Mesenchymal stem cell (in vitro differentiated cells and primary cell): ENCODE results near the gene EXOC4.

ENCODE experiments used
- DNase-seq: peaks from one replicate; pipeline ENCODE4 v3.0.0-alpha.2; 2013
- H2AFZ ChIP-seq: one replicate; pipeline ENCODE4 v1.6.1; 2013; ENCODE audit warnings: low read depth, mild to moderate bottlenecking, control low read depth, inconsistent platforms, low read length, moderate library complexity
- H2AK5ac ChIP-seq: 2 replicates; pipeline ENCODE4 v1.6.1; 2013; ENCODE audit warnings: low read length, moderate library complexity, mild to moderate bottlenecking, inconsistent platforms; ENCODE audit not compliant: severe bottlenecking
- H2BK120ac ChIP-seq: one replicate; pipeline ENCODE4 v1.6.1; 2013; ENCODE audit warnings: low read depth, mild to moderate bottlenecking, inconsistent platforms, low read length, moderate library complexity
- H2BK12ac ChIP-seq, 2 experiments: one replicate each; pipeline ENCODE4 v1.6.1; 2013; ENCODE audit warnings: inconsistent platforms in 2 of 2, low read length in 2 of 2, mild to moderate bottlenecking in 2 of 2, moderate library complexity in 2 of 2, control low read depth in 1 of 2
- H2BK15ac ChIP-seq: one replicate; pipeline ENCODE4 v1.6.1; 2013; ENCODE audit warnings: mild to moderate bottlenecking, low read depth, inconsistent platforms; ENCODE audit not compliant: poor library complexity, severe bottlenecking
- H2BK5ac ChIP-seq: 2 replicates; pipeline ENCODE4 v1.6.1; 2013; ENCODE audit warnings: low read depth, mild to moderate bottlenecking, low read length, control low read depth, inconsistent platforms; ENCODE audit not compliant: poor library complexity, severe bottlenecking
- H3K14ac ChIP-seq, 2 experiments: one replicate each; pipeline ENCODE4 v1.6.1; 2013; ENCODE audit warnings: inconsistent platforms in 2 of 2, low read length in 2 of 2, control low read depth in 1 of 2, mild to moderate bottlenecking in 1 of 2, moderate library complexity in 1 of 2
- H3K18ac ChIP-seq, 2 experiments: one replicate each; pipeline ENCODE4 v1.6.1; 2013; ENCODE audit warnings: inconsistent platforms in 2 of 2, low read length in 2 of 2, control low read depth in 1 of 2, low read depth in 1 of 2, mild to moderate bottlenecking in 1 of 2
- H3K23ac ChIP-seq, 2 experiments: one replicate each; pipeline ENCODE4 v1.6.1; 2013; ENCODE audit warnings: inconsistent platforms in 2 of 2, low read length in 2 of 2, mild to moderate bottlenecking in 2 of 2, moderate library complexity in 2 of 2, control low read depth in 1 of 2
- H3K27ac ChIP-seq: 2 replicates; pipeline ENCODE4 v1.5.1; 2013; ENCODE audit warnings: mild to moderate bottlenecking, moderate library complexity, low read length, control low read depth, inconsistent platforms; ENCODE audit not compliant: poor library complexity, severe bottlenecking
- H3K27me3 ChIP-seq, 2 experiments: 2 replicates each; pipeline versions ENCODE4 v1.6.1 to v1.7.0; 2013; ENCODE audit warnings: low read length in 2 of 2, mild to moderate bottlenecking in 2 of 2, moderate library complexity in 2 of 2, control low read depth in 1 of 2, inconsistent platforms in 1 of 2; ENCODE audit not compliant: control insufficient read depth in 1 of 2, insufficient read depth in 1 of 2
- H3K36me3 ChIP-seq, 2 experiments: 2 replicates each; pipeline versions ENCODE4 v1.6.1 to v1.7.0; 2013; ENCODE audit warnings: low read length in 2 of 2, control low read depth in 1 of 2, inconsistent platforms in 1 of 2, low read depth in 1 of 2, mild to moderate bottlenecking in 1 of 2; ENCODE audit not compliant: insufficient read depth in 2 of 2, control insufficient read depth in 1 of 2
- H3K4ac ChIP-seq, 2 experiments: one replicate each; pipeline ENCODE4 v1.6.1; 2013; ENCODE audit warnings: inconsistent platforms in 2 of 2, low read length in 2 of 2, mild to moderate bottlenecking in 2 of 2, moderate library complexity in 2 of 2, control low read depth in 1 of 2, low read depth in 1 of 2
- H3K4me1 ChIP-seq: 2 replicates; pipeline ENCODE4 v1.6.1; 2013; ENCODE audit warnings: low read depth, low read length, control low read depth; ENCODE audit not compliant: control insufficient read depth, insufficient read depth
- H3K4me2 ChIP-seq: 2 replicates; pipeline ENCODE4 v1.6.1; 2013; ENCODE audit warnings: low read length, mild to moderate bottlenecking, inconsistent platforms; ENCODE audit not compliant: poor library complexity, severe bottlenecking
- H3K4me3 ChIP-seq, 2 experiments: 2 replicates each; pipeline versions ENCODE4 v1.5.1 to v1.7.0; 2013; ENCODE audit warnings: low read length in 2 of 2, mild to moderate bottlenecking in 2 of 2, control low read depth in 1 of 2, low read depth in 1 of 2; ENCODE audit not compliant: insufficient read depth in 1 of 2
- H3K79me1 ChIP-seq: replicated peaks from 2 replicates; pipeline ENCODE4 v1.6.1; 2013; ENCODE audit warnings: mild to moderate bottlenecking, control low read depth, low read length, inconsistent platforms; ENCODE audit not compliant: poor library complexity, severe bottlenecking
- H3K9ac ChIP-seq: 2 replicates; pipeline ENCODE4 v1.7.0; 2013; ENCODE audit warnings: mild to moderate bottlenecking, low read length, moderate library complexity
- H3K9me3 ChIP-seq: 2 replicates; pipeline ENCODE4 v1.7.0; 2013; ENCODE audit warnings: mild to moderate bottlenecking, low read length; ENCODE audit not compliant: control insufficient read depth
- H4K8ac ChIP-seq: one replicate; pipeline ENCODE4 v1.6.1; 2013; ENCODE audit warnings: inconsistent platforms, mild to moderate bottlenecking, low read length, moderate library complexity
- H4K91ac ChIP-seq: one replicate; pipeline ENCODE4 v1.6.1; 2013; ENCODE audit warnings: mild to moderate bottlenecking, low read length, inconsistent platforms
- WGBS: methylation state at CpG from one replicate; pipeline ENCODE4 v1.1.7; 2013; ENCODE audit warnings: mixed read lengths; 5-methylcytosine and 5-hydroxymethylcytosine counted together

The EXOC4 gene

DNA sequence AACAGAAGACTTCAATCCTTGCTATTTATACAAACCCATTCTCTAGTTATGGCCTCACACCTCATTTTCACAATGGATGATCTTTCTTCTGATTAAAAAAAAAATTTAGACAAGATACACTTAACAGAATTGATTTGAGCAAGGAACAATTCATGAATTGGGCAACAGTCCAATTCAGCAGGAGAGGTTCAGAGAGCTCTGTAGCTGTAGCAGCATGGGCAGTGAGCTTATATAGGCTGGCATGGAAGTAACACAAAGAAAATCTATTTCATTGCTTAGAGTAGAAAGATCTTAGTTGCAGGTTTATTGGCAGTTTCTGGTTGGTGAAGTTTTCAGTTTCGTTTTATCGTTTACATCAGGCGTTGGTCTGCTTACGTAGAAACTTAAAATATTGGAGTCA is 851.3 kb downstream of the EXOC4 start:
- no peak overlapping the region for H3K4ac ChIP-seq
- no peak overlapping the region for H4K8ac ChIP-seq
- no peak overlapping the region for H3K4me2 ChIP-seq
- no peaks in the 10 kb centered on the region for H3K36me3 ChIP-seq
- no peak overlapping the region for H2BK120ac ChIP-seq
- H2BK5ac ChIP-seq: no peak overlapping the region
- H3K79me1 ChIP-seq: no peaks in the 10 kb centered on the region
- no peak overlapping the region for H3K27ac ChIP-seq
- no peak overlapping the region for H4K91ac ChIP-seq
- no peak overlapping the region for H3K23ac ChIP-seq
- H3K9me3 ChIP-seq: no peaks in the 10 kb centered on the region
- no peak for DNase-seq
- no peak overlapping the region for H3K4me3 ChIP-seq
- no peak overlapping the region for H3K14ac ChIP-seq
- H2BK12ac ChIP-seq: no peak overlapping the region
- WGBS: no CpG with 5 or more reads among the region's 4 CpGs
- H3K18ac ChIP-seq: no peak overlapping the region
- no peaks in the 10 kb centered on the region for H3K4me1 ChIP-seq
- no peak overlapping the region for H2AK5ac ChIP-seq
- no peaks in the 10 kb centered on the region for H3K27me3 ChIP-seq
- no peak overlapping the region for H2BK15ac ChIP-seq
- H2AFZ ChIP-seq: no peak overlapping the region
- H3K9ac ChIP-seq: no peak overlapping the region

GRCh38 chr7:134105841-134106240 is 853.0 kb downstream of the EXOC4 start:
- no peaks in the 10 kb centered on the region for H3K36me3 ChIP-seq
- no peak overlapping the region for H2AFZ ChIP-seq

DNA sequence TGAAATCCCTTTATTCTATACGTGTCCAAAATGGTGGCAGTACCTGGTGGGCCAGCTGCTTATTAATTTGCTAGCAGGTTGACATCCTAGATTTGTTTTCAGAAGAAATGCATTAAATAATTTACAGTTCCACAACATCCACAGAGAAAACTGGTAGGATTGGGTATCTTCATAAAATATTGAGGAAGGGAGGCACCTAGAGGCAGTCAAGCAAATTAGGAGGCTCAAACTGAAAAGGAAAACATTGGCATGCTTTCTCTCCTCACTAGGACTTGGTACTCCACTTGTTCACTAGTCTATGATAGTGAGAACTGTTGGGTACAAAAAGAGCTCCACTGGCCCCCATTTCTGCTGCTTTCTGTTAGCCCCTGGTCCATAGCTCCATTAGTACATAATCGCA is 855.9 kb downstream of the EXOC4 start:
- Histone ChIP-seq H2BK12ac (no peak overlapping the region), H3K4me1 (no peaks in the 10 kb centered on the region), H2AFZ (no peak overlapping the region), H2AK5ac (no peak overlapping the region), H3K4me2 (no peak overlapping the region), H3K4ac (no peak overlapping the region), H3K18ac (no peak overlapping the region), H3K4me3 (no peak overlapping the region), H3K14ac (no peak overlapping the region), H3K23ac (no peak overlapping the region), H3K9me3 (no peaks in the 10 kb centered on the region), H3K36me3 (no peaks in the 10 kb centered on the region), H3K79me1 (no peaks in the 10 kb centered on the region), H3K27me3 (no peaks in the 10 kb centered on the region), H2BK5ac (no peak overlapping the region), H2BK120ac (no peak overlapping the region), H4K91ac (no peak overlapping the region), H2BK15ac (no peak overlapping the region), H3K27ac (no peak overlapping the region), H3K9ac (no peak overlapping the region), H4K8ac (no peak overlapping the region)
- 100% methylated on average over 1 of the region's 2 CpGs for WGBS
- DNase-seq: no peak

More at GRCh38 chr7:134105841-134106240, 853.0 kb downstream of the EXOC4 start:
- Histone ChIP-seq H2BK12ac (no peak overlapping the region), H3K4me1 (no peaks in the 10 kb centered on the region), H4K8ac (no peak overlapping the region), H3K27ac (no peak overlapping the region), H2BK5ac (no peak overlapping the region), H3K9me3 (no peaks in the 10 kb centered on the region), H2BK15ac (no peak overlapping the region), H3K4ac (no peak overlapping the region), H3K27me3 (no peaks in the 10 kb centered on the region), H3K9ac (no peak overlapping the region), H2AK5ac (no peak overlapping the region), H3K4me2 (no peak overlapping the region), H3K79me1 (no peaks in the 10 kb centered on the region), H3K4me3 (no peak overlapping the region), H4K91ac (no peak overlapping the region), H2BK120ac (no peak overlapping the region), H3K23ac (no peak overlapping the region), H3K18ac (no peak overlapping the region), H3K14ac (no peak overlapping the region)
- WGBS: 86% methylated on average over 5 of the region's 5 CpGs
- no peak for DNase-seq

DNA sequence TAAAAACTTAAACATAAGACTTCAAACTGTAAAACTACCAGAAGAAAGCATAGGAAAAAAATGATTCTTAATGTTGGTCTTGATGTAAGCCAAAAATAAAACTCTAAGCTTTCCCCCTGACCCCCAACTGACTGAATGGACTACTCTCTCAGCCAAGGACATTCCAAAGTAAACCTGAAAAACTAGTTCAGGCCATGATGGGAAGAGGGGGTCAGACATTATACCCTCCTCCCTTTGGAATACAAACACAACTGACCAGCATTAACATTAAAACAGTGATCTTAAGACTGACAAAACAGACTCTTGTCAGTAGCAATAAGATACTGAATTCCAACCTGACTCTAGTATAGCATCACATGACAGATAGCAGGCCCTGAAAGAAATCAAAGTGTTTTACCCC is 860.8 kb downstream of the EXOC4 start:
- no peak overlapping the region for H3K18ac ChIP-seq
- H4K8ac ChIP-seq: no peak overlapping the region
- no peak for DNase-seq
- no peak overlapping the region for H2BK120ac ChIP-seq
- H2AFZ ChIP-seq: no peak overlapping the region
- no peak overlapping the region for H2BK5ac ChIP-seq
- no peaks in the 10 kb centered on the region for H3K27me3 ChIP-seq
- no peak overlapping the region for H3K4me3 ChIP-seq
- H3K14ac ChIP-seq: no peak overlapping the region
- H3K79me1 ChIP-seq: no peaks in the 10 kb centered on the region
- H3K23ac ChIP-seq: no peak overlapping the region
- no peak overlapping the region for H3K9ac ChIP-seq
- no peaks in the 10 kb centered on the region for H3K4me1 ChIP-seq
- no peak overlapping the region for H4K91ac ChIP-seq
- no peaks in the 10 kb centered on the region for H3K36me3 ChIP-seq
- no peak overlapping the region for H2AK5ac ChIP-seq
- no peak overlapping the region for H3K4ac ChIP-seq
- H3K9me3 ChIP-seq: no peaks in the 10 kb centered on the region
- H3K27ac ChIP-seq: no peak overlapping the region
- H2BK12ac ChIP-seq: no peak overlapping the region
- H2BK15ac ChIP-seq: no peak overlapping the region
- no peak overlapping the region for H3K4me2 ChIP-seq
